Spinal cord (tissue), 4 donors: ENCODE results near the gene TMPRSS11A. TPM values are rescaled to one million over a fixed set of nuclear protein-coding genes. Genes with fewer than 3 reads are reported as not detected.

ENCODE experiments used
- polyA plus RNA-seq, 2 donors: library from polyadenylated mRNA; unstranded; fragments of 120-200 nt; gene quantifications; one replicate each; pipeline ENCODE4 v1.2.1, GENCODE V29; 2013; ENCODE audit not compliant: insufficient read length in 2 of 2
- small RNA-seq: library from RNA; depleted of rRNA; stranded (forward); fragments of <200 nt; gene quantifications from one replicate; pipeline ENCODE3, GENCODE V24; 2014; ENCODE audit warnings: low replicate concordance
- total RNA-seq, 2 donors: library from RNA; depleted of rRNA in 1 of 2; stranded (reverse); fragments of 120-200 nt in 1 of 2; fragments of >200 nt in 1 of 2; gene quantifications; one replicate each; pipeline versions ENCODE4 v1.2.3 to v1.2.4, GENCODE V29; 2013 to 2014

The TMPRSS11A gene
- total and polyA plus RNA-seq, 4 donors, result 0.05 TPM; not detected in 3

Small RNA genes lying within 50 kb of the gene (small RNA-seq; reads per million reads assigned to genes)
- not detected for gene RNU6-95P

Other genes starting within 250 kb of the TMPRSS11A start
- under 1 TPM in 1 of 2 donors, not detected in 1; 0.10 TPM for gene GNRHR, start 209.1 kb downstream of the TMPRSS11A start, total RNA-seq
- 1 to 10 TPM in 1 of 2 donors, under 1 TPM in 1; 0.89 to 1.2 TPM for gene GNRHR, start 209.1 kb downstream of the TMPRSS11A start, polyA plus RNA-seq
- not detected for gene TMPRSS11D, start 79.5 kb downstream of the TMPRSS11A start, total RNA-seq
- gene TMPRSS11D, start 79.5 kb downstream of the TMPRSS11A start, polyA plus RNA-seq, result not detected
- not detected for gene TMPRSS11F, start 166.4 kb upstream of the TMPRSS11A start, total RNA-seq
- gene TMPRSS11F, start 166.4 kb upstream of the TMPRSS11A start, polyA plus RNA-seq, result under 1 TPM in 1 of 2 donors, not detected in 1; 0.16 TPM